Stimulated activated CD8-positive, alpha-beta memory T cell treated with anti-CD3 and anti-CD28 coated beads, Interleukin-4, amount 100 ng/mL, for 48 hours (primary cell): ENCODE results near the gene FADS6.

ENCODE experiments used
- DNase-seq: peaks from one replicate; pipeline ENCODE4 v3.0.0-alpha.2; 2020

Gene FADS6

DNA sequence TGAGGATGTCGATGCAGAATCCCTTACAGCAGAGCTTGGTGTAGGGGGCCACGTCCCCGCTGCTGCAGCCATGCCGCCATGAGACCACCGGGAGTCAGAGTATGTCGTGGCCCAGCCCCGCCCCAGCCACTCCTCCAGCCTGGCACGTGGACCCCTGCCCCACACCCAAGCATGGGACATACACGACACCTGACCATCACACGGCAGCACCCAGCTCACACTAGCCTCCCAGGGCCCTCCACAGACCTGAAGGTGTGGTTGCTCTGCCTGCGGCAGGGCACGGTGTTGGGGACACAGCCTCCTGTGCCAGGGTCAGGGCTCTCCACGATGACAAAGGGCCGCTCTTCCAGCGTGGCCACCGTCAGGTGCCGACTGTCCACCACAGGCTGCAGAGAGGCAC is 43.1 kb downstream of the FADS6 start:
- DNase-seq = no peak

DNA sequence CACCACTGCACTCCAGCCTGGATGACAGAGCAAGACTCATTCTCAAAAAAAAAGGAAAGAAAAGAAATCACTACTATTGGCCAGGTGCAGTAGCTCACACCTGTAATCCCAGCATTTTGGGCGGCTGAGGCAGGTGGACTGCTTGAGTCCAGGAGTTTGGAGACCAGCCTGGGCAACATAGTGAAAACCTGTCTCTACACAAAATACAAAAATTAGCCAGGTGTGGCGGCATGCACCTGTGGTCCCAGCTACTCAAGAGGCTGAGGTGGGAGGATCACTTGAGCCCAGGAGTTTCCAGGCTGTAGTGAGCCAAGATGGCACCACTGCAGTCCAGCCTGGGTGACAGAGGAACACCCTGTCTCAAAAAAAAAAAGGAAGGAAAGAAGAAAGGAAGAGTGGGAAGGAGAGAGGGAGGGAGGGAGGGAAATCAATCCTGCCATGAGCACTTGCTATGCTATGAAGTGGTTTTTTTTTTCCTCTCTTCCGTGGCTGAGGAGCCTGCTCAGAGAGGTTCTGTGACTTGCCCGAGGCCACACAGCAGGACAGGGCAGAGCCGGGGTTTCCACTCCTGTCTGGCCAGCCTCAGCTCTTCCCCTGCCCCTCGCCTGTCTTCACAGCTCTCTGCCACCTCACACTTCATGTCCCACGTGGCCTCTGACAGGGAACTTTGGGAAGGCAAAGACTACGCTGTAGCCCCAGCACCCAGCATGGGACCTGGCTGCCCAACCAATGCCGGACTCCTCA is 44.6 kb downstream of the FADS6 start:
- DNase-seq = no peak

DNA sequence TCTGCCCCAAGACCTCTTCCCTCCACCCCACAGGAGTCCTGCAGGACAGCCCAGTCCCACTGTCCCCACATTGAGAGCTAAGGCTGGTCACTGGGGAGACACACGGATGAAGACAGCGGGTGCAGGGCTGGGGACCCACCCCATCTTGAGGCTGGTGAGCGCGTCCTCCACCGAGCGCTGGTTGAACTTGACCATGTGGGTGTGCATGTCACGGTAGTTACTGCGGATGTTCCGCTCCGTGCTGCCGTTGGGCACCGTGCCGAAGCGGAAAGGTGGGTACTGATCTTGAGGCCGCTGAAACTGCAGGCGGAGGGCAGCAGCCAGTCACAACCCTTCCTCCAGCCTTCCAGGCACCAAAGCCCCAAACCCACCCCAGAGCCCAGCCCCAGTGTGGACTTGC is 46.8 kb downstream of the FADS6 start:
- no peak for DNase-seq

DNA sequence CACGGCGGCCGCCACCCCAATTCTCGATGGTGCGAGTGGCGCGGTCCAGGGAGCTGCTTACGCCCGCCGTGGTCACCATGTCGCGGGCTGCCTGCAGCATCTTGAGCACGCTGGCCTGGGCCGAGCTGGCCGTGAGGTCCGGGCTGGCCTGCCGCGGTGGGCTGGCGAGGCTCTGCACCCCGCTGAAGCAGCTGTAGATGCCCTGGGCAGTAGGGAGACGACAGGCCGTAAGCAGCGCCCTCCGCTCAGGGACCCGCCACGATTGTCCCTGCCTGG is 50.1 kb downstream of the FADS6 start:
- DNase-seq = no peak

DNA sequence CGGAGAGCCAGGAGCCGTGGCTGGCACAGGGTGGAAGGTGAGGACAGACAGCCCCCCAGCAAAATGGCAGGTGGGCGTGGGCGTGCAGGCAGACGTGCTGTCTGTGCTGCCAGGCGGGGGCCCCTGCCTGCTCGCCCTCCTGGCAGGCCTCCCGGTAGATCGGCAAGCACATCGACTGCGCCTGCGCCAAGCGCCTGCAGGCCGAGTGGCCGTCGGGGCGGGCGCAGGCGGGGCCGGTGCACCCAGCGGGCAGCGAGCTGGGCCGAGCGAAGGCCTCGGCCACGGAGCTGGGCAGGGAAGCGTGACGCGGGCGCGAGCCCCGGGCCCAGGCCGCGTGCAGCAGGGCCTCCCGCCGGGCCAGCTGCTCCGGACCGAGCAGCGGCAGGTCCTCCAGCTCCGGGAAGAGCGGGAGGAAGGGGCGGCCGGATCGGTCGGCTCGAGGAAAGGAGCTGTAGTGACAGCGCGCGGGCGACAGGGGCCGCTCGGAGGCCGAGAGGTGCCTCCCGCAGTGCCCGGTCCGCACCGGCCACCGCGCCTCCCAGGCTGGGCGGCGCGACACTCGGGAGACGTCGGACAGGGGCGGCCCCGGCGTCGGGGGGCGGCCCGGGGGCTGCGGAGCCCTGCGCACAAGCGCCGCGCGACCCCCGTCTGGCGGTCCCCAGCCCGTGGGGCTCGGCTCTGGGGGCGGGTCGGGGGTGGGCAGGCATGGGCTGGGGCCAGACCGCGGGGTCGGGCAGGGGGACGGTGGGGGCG is 50.7 kb downstream of the FADS6 start:
- peak; percentile 53 for DNase-seq

DNA sequence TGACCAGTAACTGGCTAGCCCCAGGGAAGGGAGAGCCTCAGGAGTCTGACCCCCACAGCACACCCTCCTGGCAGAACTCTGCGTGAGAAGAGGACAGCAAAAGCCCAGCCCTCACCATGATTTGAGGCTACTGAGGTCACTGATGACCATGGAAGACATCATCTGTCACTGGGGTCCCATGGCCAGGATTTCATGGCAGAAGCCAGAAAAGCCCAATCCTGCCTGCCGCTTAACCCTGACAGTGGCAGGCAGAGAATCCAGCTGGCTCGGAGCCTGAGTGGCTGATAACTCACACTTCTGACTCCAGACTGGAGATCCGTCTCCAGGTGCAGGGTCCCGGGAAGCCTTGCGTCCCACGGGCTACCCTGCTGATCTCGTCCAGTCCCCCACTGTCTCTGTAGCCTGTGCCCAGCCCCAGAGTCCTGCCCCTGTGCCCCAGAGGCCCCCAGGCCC is 51.3 kb downstream of the FADS6 start:
- no peak for DNase-seq

DNA sequence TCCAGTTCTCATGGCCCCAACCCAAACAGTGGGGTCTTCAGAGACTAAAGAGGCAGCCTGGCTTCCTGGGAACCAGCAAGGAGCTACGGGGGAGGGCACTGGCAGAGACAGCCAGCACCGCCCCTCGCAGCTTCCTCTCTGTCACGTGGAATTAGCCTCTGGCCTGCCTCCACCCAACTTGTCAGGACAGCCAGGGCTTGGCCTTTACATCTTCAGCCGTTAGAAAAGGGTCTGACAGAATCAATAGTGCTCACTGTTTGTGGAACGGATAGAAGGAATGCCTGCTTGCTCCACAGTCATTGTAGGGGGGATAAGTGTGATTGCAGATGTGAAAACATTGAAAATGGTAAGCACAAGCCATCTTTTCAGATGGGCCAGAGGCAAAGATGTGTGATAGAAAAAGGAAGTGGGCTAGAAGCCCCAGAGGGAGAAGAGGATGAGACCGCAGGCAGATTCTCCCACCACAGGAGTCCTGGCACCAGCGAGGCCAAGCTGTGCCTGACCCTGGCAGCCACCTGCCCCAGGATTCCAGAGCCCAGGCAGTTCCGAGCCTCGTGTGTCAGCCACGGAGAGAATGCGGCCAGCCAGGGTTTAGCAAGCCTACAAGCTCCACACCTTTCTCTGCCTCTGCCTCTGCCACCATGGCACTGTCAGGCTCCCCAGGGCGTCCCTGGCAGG is 52.3 kb downstream of the FADS6 start:
- no peak for DNase-seq

DNA sequence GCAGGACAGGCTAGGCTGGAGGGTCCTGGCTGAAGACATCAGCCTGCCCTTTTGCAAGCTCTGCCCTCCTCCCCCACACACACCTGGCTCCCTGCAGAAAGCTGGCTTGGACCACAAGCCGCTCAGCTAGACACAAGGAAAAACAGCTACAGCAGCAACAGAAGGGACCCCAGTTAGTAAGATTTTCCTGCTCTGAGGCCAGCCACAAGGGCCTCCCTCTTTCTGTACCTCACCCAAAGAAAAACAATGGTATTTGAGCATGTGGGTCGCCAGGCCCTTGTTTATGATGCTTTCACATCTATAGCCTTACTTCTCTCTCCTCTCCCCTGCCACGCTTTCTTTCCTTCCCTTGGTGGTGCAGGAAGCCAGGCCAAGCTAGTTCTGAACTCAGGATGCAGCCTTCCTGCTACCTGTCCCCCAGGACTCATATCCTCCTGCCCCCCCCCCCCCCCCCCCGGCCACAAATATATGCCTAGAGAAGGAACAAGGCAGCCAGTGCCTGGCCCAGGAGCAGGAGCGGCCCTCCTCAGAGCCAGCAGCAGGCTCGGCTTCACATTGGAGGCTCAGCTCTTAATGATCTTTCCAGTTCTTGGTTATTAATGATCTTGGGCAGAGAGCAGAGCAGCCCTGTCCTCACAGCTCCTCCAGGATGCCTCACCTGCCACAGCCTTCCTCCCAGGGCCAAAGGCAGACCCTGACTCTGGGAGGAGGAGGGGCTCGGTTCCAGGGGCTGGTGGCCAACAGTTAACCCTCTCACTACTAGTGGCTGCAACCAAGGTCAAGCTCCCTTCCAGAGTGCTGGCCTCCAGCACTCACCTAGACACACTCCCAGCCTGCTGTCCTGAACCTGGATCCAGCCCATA is 53.2 kb downstream of the FADS6 start:
- no peak for DNase-seq

DNA sequence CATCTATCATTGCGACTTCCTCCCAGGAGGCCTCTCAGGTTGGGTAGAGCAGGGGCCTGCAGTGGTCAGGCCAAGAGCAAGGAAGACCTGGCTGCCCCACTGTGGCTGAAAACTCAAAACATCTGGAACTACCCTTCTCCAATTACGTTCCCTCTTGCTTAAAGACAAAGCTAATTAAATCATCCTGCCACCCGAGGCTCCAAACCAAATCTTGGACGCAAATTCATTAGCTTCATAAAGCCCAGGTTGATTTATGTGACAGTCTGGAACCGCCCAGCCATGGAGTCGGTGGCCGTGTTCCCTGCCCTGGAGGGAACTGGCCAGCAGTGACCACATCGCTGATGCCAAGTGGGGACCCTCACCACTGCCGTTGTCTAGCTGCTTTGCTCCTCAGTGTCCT is 55.2 kb downstream of the FADS6 start:
- no peak for DNase-seq

DNA sequence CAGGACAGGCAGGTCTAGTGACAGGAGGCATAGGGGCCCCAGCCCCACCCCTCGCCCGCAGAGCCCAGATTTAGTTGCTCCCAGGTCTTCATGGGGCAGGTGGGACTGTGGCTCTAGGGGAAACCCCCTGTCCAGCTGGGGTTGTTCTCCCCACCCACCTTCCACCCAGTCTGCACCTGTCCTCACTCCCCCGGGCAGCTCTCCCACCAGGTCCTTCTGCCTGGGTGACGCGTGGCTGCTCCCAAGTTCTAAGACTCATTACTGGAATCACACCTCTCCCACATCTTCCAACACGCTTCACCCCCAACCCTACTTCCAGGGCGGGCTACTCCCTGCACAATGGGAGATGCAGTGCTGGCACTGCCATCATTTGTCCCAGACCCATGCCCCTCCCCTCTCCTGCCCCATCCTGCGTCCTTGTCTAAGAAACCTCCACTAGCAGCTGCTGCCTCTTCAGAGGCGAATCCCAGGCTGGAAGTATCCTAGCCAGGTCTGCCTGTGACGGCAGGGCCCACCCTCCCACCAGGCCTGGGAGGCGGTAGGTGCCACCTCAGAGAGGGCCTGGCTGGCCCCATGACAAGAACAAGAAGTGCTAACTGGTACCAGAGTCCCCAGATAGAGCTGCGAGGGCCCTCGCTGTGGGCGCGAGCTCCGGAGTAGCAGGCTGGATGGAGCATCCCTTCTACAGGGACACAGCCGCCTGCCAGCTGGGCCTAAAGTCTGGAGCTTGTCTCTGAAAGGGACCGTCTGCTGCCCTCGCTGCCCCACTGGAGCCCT is 56.6 kb downstream of the FADS6 start:
- DNase-seq = no peak

DNA sequence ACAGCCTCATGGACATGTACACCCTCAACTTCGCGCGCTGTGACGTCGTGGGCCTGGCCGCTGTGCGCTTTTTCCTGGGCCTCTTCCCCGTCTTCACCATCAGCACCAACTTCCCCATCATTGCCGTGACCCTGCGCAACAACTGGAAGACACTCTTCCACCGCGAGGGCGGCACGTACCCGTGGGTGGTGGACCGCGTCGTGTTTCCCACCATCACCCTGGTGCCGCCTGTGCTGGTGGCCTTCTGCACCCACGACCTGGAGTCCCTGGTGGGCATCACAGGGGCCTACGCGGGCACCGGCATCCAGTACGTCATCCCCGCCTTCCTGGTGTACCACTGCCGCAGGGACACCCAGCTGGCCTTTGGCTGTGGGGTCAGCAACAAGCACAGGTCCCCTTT is 57.2 kb downstream of the FADS6 start:
- DNase-seq = no peak

DNA sequence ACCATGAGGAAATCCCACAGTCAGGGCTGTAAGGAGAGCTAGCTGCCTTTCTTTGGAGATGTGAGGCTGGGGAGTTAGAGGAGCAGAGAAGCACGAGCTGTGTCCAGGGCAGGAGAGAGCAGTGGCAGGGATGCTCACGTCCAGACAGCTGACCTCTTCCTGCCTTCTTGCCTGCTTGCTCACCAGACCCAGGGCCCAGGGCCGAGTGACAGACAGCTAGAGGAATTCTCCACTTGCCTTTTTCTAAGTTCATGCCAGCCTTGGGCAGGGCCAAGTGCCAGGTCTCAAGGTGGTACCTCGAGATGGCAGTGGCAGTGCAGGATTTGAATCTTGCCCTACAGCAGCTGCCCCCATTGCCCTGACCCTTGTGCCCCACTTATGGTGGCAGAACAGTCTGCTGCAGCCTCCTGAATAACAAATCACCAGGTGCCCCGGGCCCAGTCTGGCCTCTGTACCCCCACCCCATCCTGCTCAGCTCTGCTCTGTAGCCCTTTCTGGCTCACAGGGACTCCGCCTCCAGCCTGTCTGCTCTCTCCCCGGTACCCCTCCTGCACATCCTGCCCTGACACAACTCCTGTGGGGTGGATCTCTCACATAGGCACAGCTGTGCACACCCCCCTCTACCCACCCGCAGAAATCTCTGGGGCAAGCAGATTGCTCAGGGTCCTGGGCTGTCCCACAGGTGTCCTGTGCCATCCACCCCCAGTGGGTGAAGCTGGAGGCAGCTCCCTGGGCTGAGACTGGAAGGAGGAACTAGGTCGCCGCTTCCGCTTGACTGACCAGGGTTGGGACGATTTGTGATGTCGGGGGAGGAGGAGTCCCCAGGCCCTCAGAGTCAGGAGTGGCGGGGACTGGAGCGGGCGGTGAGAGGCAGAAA is 59.7 kb downstream of the FADS6 start:
- DNase-seq = no peak

DNA sequence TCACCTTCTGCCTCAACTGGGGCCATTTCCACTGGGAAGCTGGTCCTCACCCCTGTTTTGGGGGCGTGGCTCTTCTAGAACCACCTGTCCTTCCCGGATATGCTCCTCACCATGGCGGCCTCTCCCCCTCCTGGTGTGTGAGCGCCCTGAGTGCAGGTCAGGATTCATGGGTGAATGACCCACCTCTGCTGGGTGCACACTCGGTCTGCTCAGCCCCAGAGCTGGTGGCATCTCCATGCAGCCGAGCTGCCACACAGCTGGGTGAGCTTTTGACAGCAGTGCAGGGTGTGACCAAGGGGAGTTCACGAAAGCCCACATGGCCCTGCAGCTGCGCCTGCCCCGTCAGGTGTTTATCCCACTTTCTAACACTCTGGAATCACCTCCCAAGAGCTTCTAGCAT is 61.0 kb downstream of the FADS6 start:
- DNase-seq = no peak

DNA sequence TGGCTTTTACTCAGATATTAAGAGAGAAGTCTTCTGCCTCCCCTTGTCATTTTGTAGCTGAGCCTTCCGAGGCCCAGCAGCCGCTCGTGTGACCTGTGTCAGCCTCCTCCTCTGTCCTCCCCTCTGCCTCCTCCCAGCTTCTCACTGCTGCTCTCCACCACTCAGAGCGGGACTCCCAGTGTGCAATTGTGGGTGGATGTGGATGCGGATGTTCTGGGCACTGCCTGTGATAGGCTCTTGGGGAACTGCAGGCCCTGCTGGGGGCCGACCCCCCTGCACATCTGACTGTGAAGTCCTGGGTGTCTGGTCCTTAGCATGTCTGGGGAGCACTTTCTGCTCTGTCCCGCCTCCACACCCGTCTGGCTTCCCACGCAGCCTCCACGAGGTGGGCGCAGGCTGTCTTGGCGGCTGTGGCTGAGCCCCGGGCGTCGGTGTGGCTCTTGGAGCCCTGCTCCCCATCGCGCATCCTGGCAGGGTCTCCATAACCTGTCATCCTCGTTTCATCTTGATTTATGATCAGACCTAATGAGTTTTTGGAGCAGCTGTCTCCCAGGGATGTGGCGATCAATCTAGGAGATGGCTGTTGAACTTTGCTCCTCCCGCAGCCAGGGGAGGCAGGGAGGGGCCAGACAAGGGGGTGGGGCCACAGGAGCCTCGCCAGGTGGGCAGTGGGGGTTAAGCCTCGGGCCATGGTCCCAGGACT is 61.8 kb downstream of the FADS6 start:
- no peak for DNase-seq

DNA sequence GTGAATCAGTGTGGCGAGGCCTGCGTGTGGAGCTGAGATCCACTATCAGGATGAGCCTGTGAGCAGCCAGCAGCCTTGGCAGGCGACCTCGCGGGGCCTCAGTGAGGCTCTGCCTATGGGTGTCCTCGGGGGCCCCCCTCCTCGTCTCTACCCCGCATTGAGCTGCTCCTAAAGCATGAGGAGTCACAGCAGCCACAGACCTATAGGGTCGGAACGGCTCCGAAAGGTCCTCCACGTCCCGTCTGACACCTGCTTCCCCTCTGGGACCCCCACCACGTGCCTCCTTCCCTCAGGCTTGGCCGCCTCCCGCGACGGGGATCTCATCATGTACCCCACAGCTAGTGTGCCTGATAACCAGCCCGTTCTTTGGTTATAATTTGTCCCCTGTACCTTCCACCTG is 62.6 kb downstream of the FADS6 start:
- no peak for DNase-seq

DNA sequence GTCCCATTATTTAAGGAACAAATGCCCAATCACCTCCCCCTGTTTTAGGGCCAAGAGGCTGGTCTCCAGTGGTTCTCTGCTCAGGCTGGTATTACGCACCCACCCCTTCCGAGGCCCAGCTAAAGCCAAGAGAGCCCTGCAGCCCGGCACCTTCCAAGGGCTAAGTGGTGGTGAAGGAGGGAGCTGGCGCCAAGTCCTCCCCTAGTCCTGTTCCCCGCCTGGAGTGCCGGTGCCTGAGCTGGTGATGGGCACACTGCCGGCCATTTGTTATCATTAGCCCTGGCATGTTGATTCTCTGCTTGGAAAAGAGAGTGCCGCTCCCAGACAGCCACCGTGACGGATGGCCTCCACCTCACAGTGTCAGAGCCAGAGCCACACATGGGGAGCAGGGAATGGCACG is 65.6 kb downstream of the FADS6 start:
- no peak for DNase-seq
